A673 (cell line): Measurements from ENCODE around the gene DNAH8. TPM values are rescaled to one million over a fixed set of nuclear protein-coding genes. Genes with fewer than 3 reads are reported as not detected.

ENCODE experiments used
- BruUV-seq: library from RNA; stranded (reverse); fragments of 400-500 nt; replicated peaks from 2 replicates; lab custom pipeline; 2021; lab: Mats Ljungman, UMichigan
- CTCF ChIA-PET: fragments of 300-600 bp; sonication (Branson Sonifier 250); formaldehyde crosslinking; loops from one replicate; lab custom pipeline; 2022; ENCODE audit warnings: antibody characterized with exemption; lab: Charles Lee
- POLR2A ChIA-PET: fragments of 300-600 bp; sonication (Branson Sonifier 250); formaldehyde crosslinking; loops from one replicate; lab custom pipeline; 2022; ENCODE audit warnings: antibody characterized with exemption; ENCODE audit not compliant: low non-redundant PET; lab: Charles Lee
- DNase-seq: peaks from one replicate; pipeline ENCODE4 v3.0.0-alpha.2; 2015; ENCODE audit warnings: low spot score
- H3K27ac ChIP-seq: fragments of 200-600 bp; sonication (generic); 2 replicates; pipeline ENCODE4 v1.5.1; 2016; ENCODE audit warnings: mixed run types, low read depth, mild to moderate bottlenecking, mixed read lengths, antibody characterized with exemption, low read length; ENCODE audit not compliant: poor library complexity, severe bottlenecking
- H3K27me3 ChIP-seq: fragments of 200-600 bp; sonication (generic); replicated peaks from 2 replicates; pipeline ENCODE4 v1.6.1; 2017; ENCODE audit warnings: mixed run types, low read depth, mild to moderate bottlenecking, mixed read lengths, antibody characterized with exemption, low read length; ENCODE audit not compliant: insufficient read depth, poor library complexity
- H3K36me3 ChIP-seq: fragments of 200-600 bp; sonication (generic); 2 replicates; pipeline ENCODE4 v1.6.1; 2016; ENCODE audit warnings: mixed run types, mild to moderate bottlenecking, mixed read lengths, antibody characterized with exemption, low read length; ENCODE audit not compliant: insufficient read depth, poor library complexity, severe bottlenecking
- H3K4me1 ChIP-seq: fragments of 200-600 bp; sonication (generic); 2 replicates; pipeline ENCODE4 v1.6.1; 2017; ENCODE audit warnings: mixed run types, mild to moderate bottlenecking, mixed read lengths, antibody characterized with exemption, low read length; ENCODE audit not compliant: insufficient read depth, poor library complexity, severe bottlenecking
- H3K4me3 ChIP-seq: fragments of 200-600 bp; sonication (generic); 2 replicates; pipeline ENCODE4 v1.5.1; 2016; ENCODE audit warnings: low read depth, mixed run types, mild to moderate bottlenecking, mixed read lengths, low read length; ENCODE audit not compliant: poor library complexity, severe bottlenecking
- H3K9me3 ChIP-seq: fragments of 200-600 bp; sonication (generic); 2 replicates; pipeline ENCODE4 v1.6.1; 2016; ENCODE audit warnings: mixed run types, low read depth, mild to moderate bottlenecking, mixed read lengths, antibody characterized with exemption, low read length; ENCODE audit not compliant: poor library complexity, severe bottlenecking
- CTCF ChIP-seq: fragments of 300-800, 200-600 bp; sonication (generic); conservative IDR thresholded peaks from 2 replicates; pipeline ENCODE4 v1.5.1; 2017; ENCODE audit warnings: low read depth, mild to moderate bottlenecking, antibody characterized with exemption, low read length, moderate library complexity, mixed read lengths
- EZH2 ChIP-seq: fragments of 200-600 bp; sonication (generic); IDR thresholded peaks from 2 replicates; pipeline ENCODE4 v1.6.1; 2017; ENCODE audit warnings: borderline replicate concordance, low read depth, mild to moderate bottlenecking, mixed read lengths, antibody characterized with exemption, low read length; ENCODE audit not compliant: poor library complexity, severe bottlenecking
- intact Hi-C: fragments of 100-400 bp; cut with micrococcal nuclease; formaldehyde crosslinking; loops from one replicate; pipeline ENCODE4 v1.10.0; 2022; ENCODE audit not compliant: unreplicated experiment
- total RNA-seq: library from RNA; stranded (reverse); gene quantifications from 2 replicates; pipeline ENCODE4 v1.2.3, GENCODE V29; 2021

The DNAH8 gene
- total RNA-seq, 1 experiment from 2014 or later, result not detected

DNA sequence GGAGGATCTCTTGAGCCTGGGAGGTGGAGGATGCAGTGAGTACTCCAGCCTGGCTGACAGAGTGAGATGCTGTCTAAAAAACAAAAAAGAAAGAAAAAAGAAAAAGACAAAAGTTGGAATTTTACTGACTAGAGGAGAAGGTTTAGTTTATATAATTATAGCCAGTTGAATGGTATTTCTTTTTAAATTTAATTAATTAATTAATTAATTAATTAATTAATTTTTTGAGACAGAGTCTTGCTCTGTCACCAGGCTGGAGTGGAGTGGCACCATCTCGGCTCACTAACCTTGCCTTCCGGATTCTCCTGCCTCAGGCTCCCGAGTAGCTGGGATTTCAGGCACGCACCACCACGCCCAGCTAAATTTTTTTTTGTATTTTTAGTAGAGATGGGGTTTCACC lies 8.7 kb downstream of the DNAH8 start:
- H3K36me3 ChIP-seq, result no peaks in the 10 kb centered on the region
- no peak overlapping the region for H3K4me3 ChIP-seq
- ChIA-PET CTCF (no interaction called here), POLR2A (no interaction called here)
- intact Hi-C loops, result no loop called here
- H3K27ac ChIP-seq, result no peak overlapping the region
- no peak for TF ChIP-seq CTCF
- no peak for TF ChIP-seq EZH2
- BruUV-seq, result no TSS peak
- no peaks in the 10 kb centered on the region for H3K4me1 ChIP-seq
- H3K9me3 ChIP-seq, result no peaks in the 10 kb centered on the region
- no peak for DNase-seq
- no peaks in the 10 kb centered on the region for H3K27me3 ChIP-seq

DNA sequence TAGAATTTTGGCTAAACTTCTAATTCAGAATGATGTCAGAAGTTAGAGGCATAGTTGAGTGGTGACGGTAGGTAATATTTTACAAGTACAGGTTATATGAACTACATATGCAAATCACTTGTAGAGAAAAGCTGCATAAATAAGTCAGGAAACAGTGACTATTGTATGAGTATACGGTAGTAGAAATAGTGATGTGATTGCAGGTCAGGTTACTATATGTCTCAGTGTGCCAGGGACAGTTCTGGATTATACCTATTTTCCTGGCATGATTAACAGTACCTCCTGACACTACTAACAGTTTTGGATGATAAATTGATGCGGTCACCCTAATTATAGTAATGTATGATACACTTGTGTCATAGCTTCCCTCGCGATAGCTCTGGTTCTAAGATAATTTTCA lies 9.2 kb downstream of the DNAH8 start:
- Histone ChIP-seq H3K4me1 (no peaks in the 10 kb centered on the region), H3K9me3 (no peaks in the 10 kb centered on the region), H3K4me3 (no peak overlapping the region), H3K36me3 (no peaks in the 10 kb centered on the region), H3K27ac (no peak overlapping the region), H3K27me3 (no peaks in the 10 kb centered on the region)
- POLR2A ChIA-PET, result no interaction called here
- TF ChIP-seq CTCF (no peak), EZH2 (no peak)
- BruUV-seq, result no TSS peak
- CTCF ChIA-PET, result no interaction called here
- intact Hi-C loops, result no loop called here
- DNase-seq, result no peak

DNA sequence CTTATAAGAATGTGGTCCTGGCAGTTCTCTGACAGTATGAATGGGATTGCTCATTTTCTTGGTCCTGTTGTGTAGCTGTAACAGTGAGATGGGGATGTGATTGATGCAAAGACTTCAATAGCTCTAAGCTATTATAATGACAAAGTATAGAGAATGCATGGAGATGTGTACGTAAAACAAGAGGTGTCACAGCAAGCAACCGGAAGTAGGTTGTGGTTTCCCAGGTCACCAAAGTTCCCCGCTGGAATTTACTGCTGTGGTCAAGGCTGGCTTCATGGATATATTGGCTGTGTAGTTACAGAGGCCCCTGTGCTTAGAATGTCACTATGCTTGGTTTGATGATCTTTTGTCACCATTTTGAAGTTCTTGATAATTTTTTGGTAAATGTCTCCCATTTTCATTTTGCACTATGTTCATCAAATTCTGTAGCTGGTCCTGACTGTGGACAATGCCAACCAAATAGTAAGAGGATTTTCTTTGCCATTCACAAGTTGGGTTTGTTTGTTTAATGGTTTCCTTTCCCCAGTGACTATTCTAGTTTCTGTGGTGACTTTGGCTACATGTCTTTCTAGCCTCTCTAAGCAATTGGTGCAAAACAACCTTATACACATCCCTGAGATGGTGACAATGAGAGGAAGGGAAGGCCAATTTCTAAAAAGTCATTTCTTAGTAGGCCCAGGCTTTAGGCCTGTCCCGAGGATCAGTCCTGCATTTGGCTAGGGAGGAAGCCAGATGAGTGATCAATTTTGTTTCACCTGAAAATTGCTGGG lies 10.5 kb downstream of the DNAH8 start:
- Histone ChIP-seq H3K27me3 (no peaks in the 10 kb centered on the region), H3K4me1 (peaks cover 7% of the 10 kb centered on the region), H3K27ac (no peak overlapping the region), H3K4me3 (no peak overlapping the region), H3K9me3 (no peaks in the 10 kb centered on the region), H3K36me3 (no peaks in the 10 kb centered on the region)
- TF ChIP-seq CTCF, result no peak
- TF ChIP-seq EZH2, result no peak
- no peak for DNase-seq
- POLR2A ChIA-PET, result no interaction called here
- intact Hi-C loops, result no loop called here
- no TSS peak for BruUV-seq
- CTCF ChIA-PET, result no interaction called here
